AG10803 (cell line): ENCODE results near the gene BTF3.

Experiments
- DNase-seq: peaks from one replicate; pipeline ENCODE4 v3.0.0; 2010; ENCODE audit warnings: low read depth
- H3K4me3 ChIP-seq: 2 replicates; pipeline ENCODE4 v1.5.1; 2011; ENCODE audit warnings: mild to moderate bottlenecking, low read length, control low read depth
- TF ChIP-seq, protein P1 (sequence below): conservative IDR thresholded peaks from 2 replicates; pipeline ENCODE4 v1.5.1; 2011; ENCODE audit warnings: mild to moderate bottlenecking, low read length, control low read depth, inconsistent platforms

The BTF3 gene

DNA sequence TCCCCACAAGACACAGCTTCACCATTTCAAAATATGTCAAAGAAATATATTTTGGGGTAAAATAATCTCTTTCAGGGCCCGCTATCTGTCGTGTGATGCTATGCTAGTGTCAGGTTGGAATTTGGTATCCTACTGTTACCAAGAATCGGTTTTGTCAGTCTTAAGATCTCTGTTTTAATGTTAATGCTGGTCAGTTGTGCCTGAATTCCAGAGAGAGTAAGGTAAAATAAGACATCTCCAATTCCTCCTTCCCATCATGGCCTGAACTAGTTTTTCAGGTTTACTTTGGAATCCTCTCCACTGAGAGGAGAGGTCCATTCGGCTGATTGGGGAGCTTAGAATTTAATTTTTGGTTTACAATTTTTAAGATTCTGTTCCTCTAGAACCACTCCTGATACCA lies 10.4 kb upstream of the BTF3 start:
- DNase-seq = no peak
- TF ChIP-seq, protein P1, sequence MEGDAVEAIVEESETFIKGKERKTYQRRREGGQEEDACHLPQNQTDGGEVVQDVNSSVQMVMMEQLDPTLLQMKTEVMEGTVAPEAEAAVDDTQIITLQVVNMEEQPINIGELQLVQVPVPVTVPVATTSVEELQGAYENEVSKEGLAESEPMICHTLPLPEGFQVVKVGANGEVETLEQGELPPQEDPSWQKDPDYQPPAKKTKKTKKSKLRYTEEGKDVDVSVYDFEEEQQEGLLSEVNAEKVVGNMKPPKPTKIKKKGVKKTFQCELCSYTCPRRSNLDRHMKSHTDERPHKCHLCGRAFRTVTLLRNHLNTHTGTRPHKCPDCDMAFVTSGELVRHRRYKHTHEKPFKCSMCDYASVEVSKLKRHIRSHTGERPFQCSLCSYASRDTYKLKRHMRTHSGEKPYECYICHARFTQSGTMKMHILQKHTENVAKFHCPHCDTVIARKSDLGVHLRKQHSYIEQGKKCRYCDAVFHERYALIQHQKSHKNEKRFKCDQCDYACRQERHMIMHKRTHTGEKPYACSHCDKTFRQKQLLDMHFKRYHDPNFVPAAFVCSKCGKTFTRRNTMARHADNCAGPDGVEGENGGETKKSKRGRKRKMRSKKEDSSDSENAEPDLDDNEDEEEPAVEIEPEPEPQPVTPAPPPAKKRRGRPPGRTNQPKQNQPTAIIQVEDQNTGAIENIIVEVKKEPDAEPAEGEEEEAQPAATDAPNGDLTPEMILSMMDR = no peak

DNA sequence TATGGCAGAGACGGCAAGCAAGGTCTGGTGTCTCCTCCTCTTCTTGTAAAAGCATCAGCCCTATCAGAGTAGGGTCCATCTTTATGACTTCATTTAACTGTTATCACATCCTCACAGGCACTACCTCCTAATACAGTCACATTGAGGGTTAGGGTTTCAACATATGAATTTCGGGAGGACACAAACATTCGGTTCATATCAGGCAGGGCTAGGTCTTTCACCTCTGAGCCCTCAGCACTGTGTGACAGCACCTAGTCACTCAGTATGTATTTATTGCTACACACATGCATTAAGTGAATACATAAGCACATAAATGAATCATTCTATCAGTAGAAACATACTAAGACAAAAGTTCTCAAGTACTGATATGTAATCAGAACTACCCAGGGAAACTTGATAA lies 9.4 kb upstream of the BTF3 start:
- no peak overlapping the region for H3K4me3 ChIP-seq
- TF ChIP-seq, protein P1 = no peak
- no peak for DNase-seq

More for the DNA sequence above, 10.4 kb upstream of the BTF3 start:
- H3K4me3 ChIP-seq = no peak overlapping the region

DNA sequence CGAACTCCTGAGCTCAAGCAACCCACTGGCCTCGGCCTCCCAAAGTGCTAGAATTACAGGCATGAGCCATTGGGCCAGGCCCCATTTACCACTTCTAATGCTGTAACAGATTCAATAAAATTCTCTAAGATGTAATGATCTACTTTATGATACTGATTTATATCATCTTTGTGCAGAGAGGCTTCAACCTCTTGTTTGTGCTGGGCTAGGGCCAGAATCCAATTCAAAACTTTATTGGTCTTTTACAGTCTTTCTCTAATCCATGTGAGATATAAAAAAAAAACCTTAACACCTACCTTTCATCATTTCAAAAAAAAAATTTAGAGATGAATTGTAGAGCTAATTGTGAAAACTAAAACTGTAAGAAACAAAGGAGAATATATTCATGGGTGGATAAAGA lies 8.2 kb upstream of the BTF3 start:
- no peak overlapping the region for H3K4me3 ChIP-seq
- no peak for DNase-seq
- TF ChIP-seq, protein P1 = no peak

DNA sequence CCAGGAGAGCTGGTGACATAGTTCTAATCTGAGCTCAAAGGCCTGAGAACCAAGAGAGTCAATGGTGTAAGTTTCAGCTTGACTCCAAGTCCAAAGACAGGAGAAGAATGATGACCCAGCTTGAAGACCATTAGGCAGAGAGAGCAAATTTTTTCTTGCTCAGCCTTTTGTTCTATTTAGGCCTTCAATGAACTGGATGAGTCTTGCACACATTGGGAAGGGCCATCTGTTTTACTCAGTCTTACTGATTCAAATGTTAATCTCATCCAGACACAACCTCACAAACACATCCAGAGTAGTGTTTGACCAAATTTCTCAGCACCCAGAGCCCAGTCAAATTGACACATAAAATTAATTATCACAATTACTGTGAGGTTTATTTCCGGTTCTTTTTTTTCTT lies 7.1 kb upstream of the BTF3 start:
- no peak for DNase-seq
- H3K4me3 ChIP-seq = no peak overlapping the region
- TF ChIP-seq, protein P1 = no peak

DNA sequence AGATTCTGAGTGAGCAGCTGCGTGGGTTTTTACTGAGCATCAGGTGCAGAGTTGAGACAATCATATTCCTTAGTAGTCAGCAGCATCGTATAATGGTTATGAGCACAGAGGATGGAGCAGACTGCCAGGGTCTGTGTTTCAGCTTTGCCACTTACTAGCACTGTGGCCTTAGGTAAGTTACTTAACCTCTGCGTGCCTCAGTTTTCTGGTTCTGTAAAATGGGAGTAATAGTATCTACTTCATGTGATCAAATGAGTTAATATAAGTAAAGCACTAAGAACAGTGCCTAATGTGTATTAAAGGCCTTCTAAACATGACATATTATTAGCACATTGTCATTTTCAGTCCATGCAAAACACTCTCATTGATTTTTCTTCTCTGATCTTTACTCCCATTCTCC lies 4.8 kb upstream of the BTF3 start:
- no peak overlapping the region for H3K4me3 ChIP-seq
- no peak for DNase-seq
- TF ChIP-seq, protein P1 = no peak

DNA sequence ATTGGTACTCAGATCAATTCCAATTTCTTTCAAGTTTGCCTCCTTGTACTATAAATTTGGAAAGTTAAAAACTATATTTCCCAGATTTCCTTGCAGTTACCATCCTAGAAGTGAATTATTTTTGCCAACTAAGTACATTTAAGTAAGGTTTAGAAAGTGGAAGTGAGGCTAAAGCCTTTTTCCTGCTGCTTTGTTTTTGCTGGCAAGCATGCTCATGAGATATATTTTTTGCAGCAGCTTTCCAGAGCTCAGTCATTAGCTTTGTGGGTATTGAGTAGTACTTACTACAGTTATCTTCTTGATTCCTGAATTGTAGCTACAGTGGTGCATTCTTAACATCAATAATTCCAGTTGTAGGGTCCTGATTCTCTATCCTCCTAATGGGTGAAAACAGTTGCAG lies 3.5 kb upstream of the BTF3 start:
- DNase-seq = no peak
- TF ChIP-seq, protein P1 = no peak
- no peak overlapping the region for H3K4me3 ChIP-seq

DNA sequence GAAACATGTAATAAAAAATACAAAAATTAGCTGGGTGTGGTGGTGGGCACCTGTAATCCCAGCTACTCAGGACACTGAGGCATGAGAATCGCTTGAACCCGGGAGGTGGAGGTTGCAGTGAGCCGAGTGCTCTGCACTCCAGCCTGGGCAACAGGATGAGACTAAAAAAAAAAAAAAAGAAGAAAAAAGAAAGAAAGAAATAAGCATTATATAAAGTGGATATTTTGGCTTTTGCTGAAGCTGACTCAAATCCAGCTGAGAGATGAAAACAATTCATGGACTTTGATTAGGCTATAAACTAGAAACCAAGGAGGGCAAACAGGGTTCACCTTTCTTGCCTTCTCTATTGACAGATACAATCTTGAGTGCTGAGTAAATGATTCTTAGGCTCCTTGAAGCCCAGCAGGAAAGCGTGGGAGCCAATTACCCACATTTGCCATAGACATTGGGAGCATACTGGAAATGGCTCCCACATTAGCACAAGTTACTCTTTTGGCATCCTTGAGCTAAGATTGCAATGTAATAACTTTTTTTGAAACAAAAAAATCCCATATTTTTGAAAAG lies 2.4 kb upstream of the BTF3 start:
- no peak for DNase-seq
- TF ChIP-seq, protein P1 = no peak
- H3K4me3 ChIP-seq = no peak overlapping the region
